Measurements from ENCODE around the gene BACE1-AS.
"Not testable (repeated sequence)": the region's sequence is repeated elsewhere in the genome, so short reads cannot be mapped to it uniquely, and the experiment has no call there.

Gene BACE1-AS

GRCh38 chr11:117318738-117319137 lies 27.6 kb downstream of the BACE1-AS start:
- in situ Hi-C loops (cut with HindIII; ENCODE audit: low sequenced_read_pairs) = no loop called here

- in situ Hi-C loops (cut with HindIII; ENCODE audit: low sequenced_read_pairs) = no loop called here
Measured at GRCh38 chr11:117319214-117319840, 28.2 kb downstream of the BACE1-AS start.

- in situ Hi-C loops (cut with HindIII; ENCODE audit: low sequenced_read_pairs) = not testable (repeated sequence)
Measured at GRCh38 chr11:117327255-117327566, 36.1 kb downstream of the BACE1-AS start.

- in situ Hi-C loops (cut with HindIII; ENCODE audit: low sequenced_read_pairs) = no loop called here
Measured at GRCh38 chr11:117327567-117328374, 36.6 kb downstream of the BACE1-AS start, which contains the start of gene CEP164. CEP164 (plus strand) TSS chr11:117327854; CDS start chr11:117338587, 10,733 bp downstream.

GRCh38 chr11:117328375-117329010 lies 37.3 kb downstream of the BACE1-AS start:
- in situ Hi-C loops (cut with HindIII; ENCODE audit: low sequenced_read_pairs) = no loop called here

- in situ Hi-C loops (cut with HindIII; ENCODE audit: low sequenced_read_pairs) = no loop called here
Measured at GRCh38 chr11:117332843-117333242, 41.7 kb downstream of the BACE1-AS start.

- in situ Hi-C loops (cut with HindIII; ENCODE audit: low sequenced_read_pairs) = no loop called here
Measured at GRCh38 chr11:117333917-117334316, 42.8 kb downstream of the BACE1-AS start.

GRCh38 chr11:117334896-117335295 lies 43.8 kb downstream of the BACE1-AS start:
- in situ Hi-C loops (cut with HindIII; ENCODE audit: low sequenced_read_pairs) = loop anchor here (5.0 kb wide), 1 partner anchor 107 kb away; no protein-coding TSS in a partner anchor

GRCh38 chr11:117335399-117335798 lies 44.3 kb downstream of the BACE1-AS start:
- in situ Hi-C loops (cut with HindIII; ENCODE audit: low sequenced_read_pairs) = loop anchor here (5.0 kb wide), 1 partner anchor 107 kb away; no protein-coding TSS in a partner anchor

GRCh38 chr11:117337076-117337475 lies 45.9 kb downstream of the BACE1-AS start:
- in situ Hi-C loops (cut with HindIII; ENCODE audit: low sequenced_read_pairs) = loop anchor here (5.0 kb wide), 1 partner anchor 105 kb away; no protein-coding TSS in a partner anchor
